GM19438 (cell line): ENCODE results near the gene TFCP2L1.

Source experiments
- ATAC-seq: cut with Tn5 transposase; IDR thresholded peaks from one replicate; pipeline ENCODE4 v1.9.1; 2021; ENCODE audit warnings: low read depth; ENCODE audit not compliant: unreplicated experiment

Gene TFCP2L1

DNA sequence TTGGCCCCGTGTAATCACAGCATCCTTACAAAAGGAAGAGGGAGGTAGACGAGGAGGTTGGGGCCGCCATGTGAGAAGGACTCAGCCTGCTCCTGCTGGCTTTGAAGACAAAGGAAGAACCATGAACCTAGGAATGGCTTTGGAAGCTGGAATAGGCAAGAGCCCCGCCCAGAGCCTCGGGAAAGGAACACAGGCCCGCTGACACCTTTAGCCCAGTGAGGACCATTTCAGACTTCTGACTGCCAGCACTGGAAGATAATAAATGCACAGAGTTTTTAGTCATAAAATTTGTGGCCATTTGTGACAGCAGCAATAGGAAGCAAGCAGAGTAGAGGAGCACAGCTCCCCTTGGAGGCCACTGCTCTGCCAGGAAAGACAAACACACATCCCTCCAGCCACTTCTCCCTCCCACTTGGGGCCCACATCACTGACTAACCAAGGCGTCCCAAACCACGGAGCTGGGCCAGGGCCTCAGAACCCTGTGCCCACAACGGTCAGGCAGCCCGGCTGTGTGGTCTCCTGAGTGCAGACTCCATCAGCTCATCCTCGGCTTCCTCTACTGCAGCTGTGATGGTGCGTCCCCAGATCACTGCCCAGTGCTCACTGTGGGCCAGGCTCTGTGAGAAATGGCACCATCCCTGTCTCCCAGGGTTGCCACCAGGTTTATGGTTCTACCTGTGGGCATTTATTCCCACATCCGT lies 39.7 kb downstream of the TFCP2L1 start:
- ATAC-seq, result no peak

DNA sequence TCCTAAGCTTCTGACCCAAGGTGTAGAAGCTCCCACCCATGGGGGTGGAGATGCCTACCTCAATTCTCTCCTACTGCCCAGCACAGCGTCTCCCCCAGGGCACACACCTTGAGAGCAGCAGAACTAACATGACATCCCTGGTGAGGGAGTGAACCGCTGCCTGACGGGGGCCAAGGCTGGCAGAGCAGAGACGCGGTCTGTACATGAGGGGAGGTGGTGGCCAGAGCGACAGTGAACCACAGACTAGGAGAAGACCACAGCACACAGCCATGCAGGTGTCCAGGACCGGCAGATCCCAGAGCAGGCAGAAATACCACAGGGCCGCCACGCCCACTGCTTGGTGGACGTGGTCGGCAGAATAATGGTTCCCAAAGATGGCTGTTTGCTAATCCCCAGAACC lies 40.4 kb downstream of the TFCP2L1 start:
- ATAC-seq, result no peak

DNA sequence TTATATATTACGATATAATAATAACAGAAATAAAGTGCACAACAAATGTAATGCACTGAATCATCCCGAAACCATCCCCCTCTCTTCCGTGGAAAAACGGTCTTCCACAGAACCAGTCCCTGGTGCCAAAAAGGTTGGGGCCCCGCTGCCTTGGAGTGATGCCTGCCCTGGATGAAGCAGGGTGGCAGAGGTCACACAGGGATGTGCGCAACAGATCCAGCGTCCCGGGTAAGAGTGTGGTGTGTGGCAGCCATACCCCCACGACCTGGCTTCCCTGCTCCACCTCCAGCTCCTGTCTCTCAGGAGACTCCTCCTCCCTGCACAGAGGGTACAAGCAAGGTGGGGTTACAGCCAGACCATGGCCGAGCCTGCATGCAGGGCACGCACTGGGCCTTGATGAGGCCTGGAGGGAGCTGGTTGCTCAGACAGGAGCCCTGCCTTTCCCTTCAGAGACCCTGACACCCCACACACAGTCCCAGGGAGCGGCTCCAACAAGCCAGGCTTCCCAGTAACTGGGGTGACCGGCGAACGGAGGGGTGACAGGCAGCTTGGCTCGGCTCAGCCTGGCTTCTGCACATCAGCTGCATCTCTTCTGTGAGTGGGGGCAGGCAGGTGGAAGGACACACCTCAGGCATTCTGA lies 41.1 kb downstream of the TFCP2L1 start:
- no peak for ATAC-seq

DNA sequence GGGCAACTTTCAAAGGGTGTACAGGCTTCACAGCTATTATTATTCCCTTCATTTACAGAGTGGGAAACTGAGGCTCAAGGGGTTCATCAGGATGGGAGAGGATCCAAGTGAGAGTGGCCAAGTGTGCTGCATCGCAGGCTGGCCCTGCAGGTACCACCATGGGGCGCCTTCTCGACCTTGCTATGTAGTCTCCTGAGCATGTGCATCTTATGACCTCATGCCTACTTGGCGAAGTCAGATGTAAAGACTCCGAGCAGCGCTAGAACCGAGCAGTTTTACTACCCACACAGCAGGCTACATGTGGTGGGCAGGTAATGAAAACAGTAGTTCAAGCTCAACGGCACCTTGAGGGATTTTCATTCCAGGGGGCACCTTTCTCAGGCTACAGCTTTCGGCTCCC lies 42.0 kb downstream of the TFCP2L1 start:
- ATAC-seq, result no peak

DNA sequence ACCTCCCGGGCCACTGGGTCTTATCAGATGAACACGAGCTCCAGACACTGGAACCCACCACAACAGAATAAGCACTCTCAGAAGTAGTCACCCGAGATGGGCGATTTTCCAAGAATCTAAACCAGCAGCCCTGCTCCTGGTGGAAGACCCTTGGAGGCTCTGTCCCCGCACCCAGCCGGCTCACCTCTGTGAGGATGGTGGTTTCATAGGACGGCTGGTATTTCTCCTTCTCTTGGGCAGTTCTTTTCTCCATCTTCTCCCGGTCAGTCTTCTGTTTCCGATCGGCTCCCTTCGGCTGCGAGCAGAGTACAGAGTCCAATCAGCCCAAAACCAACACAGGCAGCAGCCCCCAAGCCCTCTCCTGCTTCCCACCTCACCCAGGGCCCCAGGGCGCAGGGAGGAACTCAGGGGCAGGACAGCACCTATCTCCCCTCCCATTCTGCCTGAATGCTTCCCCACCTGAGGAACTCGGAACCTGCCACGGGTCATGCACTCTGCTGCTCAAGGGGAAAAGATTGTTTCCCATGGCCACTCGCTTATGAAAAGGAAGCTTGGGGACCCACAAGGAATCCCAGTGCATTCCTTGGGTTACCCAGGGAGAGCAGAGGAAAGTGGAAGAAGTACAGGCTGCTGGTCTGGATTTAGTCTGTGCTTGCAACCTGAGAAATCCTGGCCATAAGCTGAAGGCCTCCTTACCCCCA lies 42.7 kb downstream of the TFCP2L1 start:
- ATAC-seq, result no peak

DNA sequence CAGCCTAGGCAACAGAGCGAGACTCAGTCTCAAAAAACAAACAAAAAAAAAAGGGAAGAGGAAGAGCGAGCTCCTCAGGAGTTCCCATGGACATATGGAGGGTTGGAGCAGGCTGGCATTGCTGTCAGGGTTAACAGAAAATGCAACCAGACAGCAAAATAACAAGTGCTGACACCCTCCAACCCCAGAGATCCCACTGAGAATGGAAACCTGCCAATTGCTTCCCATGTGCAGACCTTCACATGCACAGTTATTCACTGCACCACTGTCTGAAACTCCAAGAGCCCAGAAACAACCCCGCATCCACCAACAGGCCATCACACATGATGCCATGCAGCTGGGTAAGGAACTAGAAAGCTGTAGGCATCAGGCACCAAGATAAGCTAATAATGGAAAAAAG lies 43.5 kb downstream of the TFCP2L1 start:
- no peak for ATAC-seq

DNA sequence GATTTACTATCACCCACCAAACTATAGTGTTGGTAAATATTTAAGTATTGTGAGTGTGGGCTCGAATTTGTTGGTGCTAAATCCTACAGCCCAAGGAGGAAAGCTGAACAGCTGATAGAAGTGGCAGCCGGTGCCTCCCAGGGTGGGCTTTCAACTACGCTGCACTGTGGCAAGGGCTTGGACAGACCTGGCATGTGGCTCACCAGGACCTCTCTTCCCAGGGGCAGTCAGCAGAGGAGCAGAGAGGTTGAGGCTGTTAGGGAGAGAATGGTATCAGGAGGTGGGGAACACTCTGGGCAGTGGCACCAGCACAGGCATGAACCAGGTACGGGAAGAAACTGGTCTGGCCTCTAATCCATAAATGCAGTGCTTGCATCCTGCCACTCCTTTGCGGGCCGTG lies 44.6 kb downstream of the TFCP2L1 start:
- no peak for ATAC-seq

DNA sequence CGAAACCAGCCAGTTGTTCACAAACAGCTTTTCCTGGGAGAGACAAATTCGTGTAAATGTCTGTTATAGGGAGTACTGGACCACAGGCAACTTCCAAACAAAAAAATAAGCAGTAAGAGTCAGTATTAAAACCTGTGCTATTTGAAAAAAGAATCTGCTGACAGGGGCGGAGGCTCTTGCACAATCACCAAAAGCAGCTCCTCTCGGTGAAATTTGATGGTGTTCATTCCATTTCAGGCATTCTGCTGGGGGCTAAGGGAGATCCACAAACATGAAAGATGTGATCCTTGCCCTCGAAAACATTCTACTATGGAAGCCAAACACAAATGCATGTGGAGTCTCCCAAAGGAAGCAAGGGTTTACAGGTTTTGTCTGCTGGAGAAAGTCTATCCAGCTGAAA lies 45.0 kb downstream of the TFCP2L1 start:
- no peak for ATAC-seq

DNA sequence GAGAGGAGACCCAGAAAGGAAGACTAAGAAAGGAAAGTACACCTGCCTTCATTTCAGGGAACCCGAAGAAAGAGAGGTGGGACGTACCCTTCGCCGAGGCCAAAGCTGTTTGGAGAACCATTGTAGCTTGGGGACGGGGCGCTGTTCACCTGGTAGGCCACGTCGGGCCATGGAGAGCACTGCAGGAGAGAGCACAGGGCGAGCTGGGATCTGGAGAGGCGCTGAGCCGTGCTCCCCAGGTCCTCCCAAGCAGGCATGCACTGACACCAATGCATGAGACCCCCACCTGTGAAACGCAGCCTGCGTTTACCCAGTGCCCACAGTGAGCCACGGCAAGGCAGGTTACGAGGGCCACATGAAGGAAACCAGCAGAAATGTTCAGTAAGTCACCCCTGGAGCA lies 45.5 kb downstream of the TFCP2L1 start:
- no peak for ATAC-seq

DNA sequence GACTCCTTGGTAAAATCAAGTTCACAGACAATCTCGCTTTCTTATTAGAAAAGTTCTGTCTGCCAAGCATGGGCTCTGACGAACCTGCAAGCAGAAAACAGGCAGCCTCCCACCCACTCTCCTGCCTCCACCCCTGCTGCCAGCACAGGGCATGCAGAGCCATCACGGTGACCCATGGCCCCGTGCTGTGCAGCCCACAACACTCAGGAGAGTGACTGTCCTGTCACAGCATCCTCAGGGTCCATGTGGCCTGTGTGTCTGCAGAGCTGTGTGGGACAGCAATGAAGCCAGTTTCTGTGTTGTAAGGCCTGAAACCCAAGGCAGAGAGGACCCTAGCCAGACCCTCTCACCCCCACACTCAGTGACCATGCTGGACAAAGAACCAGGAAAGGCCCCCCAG lies 46.2 kb downstream of the TFCP2L1 start:
- ATAC-seq, result no peak

DNA sequence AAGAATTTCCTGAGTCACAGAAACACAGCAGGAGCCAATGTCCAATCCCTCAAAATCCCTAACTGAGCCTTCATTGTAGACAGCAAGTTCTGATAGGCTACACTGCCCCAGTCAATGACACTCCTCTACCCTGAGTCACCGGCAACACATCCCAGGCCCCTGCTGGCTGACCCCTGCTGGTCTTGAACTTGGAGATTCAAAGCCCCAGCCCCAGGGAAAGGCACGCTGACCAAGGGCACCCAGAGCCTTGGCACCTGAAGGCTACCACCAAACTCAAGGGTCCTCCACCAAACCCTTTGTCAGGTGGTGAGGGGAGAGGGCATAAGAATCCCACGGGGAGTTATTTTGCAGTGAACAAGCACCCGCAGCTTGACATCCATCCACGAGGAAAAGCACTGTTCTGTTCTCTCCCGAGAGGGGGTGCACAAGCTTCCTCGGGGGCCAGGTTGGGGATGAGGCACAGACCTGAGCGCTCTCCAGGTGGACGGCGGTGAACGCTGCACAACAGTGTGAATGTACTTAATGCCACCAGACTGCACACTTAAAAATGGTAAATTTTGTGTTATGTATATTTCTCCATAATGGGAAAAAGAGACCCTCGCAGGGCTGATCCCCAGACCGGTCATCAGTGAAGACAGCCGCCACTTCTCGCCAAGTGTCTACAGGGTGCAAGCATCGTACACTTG lies 46.9 kb downstream of the TFCP2L1 start:
- no peak for ATAC-seq

DNA sequence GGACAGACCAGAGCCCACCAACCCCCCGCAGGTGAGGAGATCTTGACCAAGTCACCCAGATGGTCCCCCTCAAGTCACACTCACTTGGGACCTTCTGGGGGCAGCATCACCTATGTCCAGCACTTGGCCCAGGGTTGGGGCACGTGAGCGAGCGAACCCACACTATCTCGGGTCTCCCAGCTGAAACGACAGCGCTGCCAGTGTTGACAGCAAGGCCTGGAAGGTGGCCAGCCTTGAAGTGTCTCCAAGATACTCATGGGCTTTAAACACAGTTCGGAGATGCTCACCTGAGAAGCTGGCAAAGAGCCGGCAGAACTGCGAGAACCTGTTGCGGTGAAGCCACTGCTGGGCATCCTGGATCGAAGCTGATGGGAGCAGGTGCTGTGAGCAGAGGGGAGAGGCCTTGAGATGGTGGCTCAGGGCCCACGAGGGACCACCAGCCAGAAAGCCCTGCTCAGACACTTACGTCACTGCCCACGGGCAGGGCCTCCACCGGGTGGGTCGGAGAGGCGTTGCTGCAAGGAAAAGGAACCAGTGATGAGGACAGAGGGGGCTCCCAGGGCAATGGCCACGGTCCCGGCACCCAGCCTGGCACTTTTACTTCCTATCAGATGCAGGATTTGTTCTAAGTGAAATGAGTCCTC lies 47.5 kb downstream of the TFCP2L1 start:
- ATAC-seq, result no peak

DNA sequence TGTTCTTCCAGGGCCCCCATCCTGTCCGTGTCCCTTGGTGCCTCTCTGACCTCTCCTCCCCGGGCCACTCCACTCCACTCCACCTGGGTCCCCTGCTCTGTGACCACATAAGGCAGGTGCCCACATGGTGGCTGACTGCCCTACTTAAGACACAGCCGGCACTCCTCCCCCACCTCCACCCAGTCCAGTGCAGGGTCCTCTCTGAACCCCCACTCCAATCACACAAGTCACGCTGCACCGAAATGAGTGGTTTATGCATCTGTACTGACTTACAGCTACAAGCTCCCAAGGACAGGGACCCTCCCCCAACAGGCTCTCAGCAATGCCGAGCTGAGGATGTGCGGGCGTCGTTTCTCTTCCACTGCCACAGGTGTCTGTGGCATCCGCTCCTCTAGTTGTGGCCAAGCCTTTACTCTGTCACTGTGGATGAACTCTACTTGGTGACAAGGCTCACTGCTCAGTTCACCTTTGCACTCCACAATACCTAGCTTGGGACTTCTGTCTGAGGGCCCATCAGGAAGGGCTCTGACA lies 48.3 kb downstream of the TFCP2L1 start:
- ATAC-seq, result no peak

DNA sequence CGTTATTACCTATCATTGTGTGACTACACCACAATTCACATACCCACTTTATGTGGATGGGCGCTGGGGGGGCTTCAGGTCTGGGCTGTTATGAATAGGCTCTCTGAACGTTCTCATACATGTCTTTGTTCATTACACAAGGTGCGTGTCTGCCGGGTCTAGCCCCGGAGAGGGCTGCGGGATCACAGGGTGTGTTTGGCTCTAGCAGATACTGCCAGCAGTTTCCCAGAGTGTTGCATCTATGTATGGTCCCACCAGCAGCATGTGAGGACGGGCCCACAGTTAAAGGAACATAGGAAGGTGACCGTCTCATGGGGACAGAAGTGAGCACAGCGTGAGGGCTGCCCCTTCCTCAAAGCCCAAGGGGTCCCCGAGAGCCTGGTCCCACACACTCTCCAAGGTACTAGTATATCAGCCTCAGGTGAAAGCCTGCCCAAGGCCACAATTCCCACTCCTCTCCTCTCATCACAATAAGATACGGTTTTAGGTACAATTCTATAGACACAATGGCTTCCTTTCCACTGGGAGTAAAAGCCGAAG lies 48.8 kb downstream of the TFCP2L1 start:
- ATAC-seq, result no peak

DNA sequence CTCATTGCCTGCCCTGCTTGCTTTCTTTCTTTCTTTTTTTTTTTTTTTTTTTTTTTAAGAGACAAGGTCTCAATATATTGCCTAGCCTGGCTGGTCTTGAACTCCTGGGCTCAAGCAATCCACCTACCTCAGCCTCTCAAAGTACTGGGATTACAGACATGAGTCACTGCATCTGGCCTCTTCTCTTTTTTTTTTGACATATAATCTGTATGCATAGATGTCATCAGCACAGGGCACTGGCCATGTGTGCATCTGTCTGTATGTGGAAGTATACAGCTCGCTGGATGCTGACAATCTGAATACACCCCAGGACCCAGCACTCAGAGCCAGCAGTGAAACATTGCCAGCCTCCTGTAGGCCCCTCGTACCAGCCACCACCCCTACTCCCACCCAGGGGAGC lies 49.5 kb downstream of the TFCP2L1 start:
- no peak for ATAC-seq

DNA sequence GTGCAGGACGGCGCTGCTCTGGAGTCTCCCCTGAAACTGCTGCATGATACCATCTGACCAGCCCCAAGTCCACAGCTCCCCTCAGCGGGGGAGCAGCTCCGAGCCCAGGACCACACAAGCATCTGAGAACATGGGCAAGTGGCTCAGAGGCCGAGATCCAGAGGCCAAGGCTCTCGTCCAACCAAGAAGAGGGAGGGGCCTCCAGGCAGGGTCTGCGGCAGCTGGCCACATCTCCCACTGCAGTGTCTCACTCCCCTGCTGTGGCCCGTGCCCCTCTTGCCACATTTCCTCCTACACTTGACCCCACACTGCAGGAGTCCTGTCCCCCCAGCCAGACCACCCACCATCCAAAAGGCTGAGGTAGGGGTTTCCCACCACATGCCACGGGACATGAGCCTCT lies 50.2 kb downstream of the TFCP2L1 start:
- ATAC-seq, result no peak

DNA sequence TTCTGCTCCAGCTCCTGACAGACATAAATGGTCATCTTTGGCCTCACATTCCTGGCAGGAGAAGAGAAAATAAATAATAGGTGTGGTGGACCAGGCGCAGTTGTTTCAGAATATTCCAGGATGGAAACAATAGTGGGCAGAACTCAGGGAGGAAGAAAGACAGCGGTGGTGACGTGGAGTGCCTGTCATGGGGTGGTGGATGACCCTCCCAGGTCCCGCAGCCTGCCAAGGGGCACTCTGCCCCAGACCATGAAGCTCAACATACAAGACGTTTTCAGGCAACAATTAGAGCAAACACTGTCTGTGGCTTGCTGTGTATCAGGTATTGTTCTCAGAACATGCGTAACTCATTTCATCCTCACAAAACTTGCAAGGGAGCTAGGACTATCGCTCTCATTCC lies 50.9 kb downstream of the TFCP2L1 start:
- no peak for ATAC-seq

DNA sequence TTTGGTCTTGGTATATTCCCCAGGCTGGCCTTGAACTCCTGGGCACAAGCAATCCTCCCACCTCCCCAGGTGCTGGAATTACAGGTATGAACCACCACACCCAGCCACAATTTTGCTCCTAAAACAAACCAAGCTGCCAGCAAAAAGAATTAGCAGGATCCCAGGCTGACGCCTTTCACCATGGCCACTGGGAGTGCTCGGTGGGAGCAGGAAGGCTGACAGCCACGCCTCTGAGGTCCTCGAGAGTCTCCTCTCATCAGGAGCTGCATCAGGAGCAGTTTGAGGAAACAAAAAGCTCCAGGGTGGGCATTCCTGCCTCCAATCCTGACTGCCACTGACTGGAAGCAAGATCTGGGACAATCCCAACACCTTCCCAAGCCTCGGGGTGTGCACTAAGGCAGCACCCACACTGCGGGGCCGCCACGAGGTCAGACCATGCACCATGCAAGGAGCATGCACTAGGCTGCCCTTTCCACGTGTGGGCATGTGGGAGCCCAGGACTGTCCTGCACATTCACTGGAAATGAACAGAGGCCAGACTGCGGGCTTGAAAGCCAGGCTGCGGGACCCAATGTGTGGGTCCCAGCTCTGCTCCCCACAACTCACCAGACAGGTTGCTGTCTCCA lies 51.4 kb downstream of the TFCP2L1 start:
- ATAC-seq, result no peak

DNA sequence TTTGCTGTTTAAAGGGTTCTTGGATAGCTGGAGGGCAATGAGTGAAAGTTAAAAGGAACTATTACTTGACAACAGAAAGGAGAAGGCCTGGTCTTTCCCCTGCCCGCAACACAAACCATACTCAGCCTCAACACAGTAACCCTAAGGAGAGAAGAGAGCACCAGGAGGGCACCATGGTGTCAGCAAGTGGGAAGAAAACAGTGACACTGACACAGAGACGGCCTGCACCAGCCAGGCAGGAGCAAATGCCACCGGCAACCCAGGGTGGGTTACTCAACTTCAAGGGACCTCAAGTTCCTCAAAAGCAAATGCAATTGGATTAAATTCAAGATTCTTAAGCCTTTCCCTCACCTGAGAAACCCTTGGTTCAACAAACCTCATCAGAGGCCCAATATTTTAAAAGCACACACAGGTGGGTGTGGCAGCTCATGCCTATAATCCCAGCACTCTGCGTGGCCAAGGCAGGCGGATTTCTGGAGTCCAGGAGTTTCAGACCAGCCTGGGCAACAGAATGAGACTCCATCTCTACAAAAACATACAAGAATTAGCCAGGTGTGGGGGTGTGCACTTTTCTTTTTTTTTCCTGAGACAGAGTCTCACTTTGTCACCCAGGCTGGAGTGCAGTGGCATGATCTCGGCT lies 52.3 kb downstream of the TFCP2L1 start:
- ATAC-seq, result no peak
